ENCODE measurements around the gene AKT3. TPM values are rescaled to one million over a fixed set of nuclear protein-coding genes. Genes with fewer than 3 reads are reported as not detected.
A peak's percentile ranks its signal among the peaks of the same experiment; 100 is the strongest.
"Not testable (repeated sequence)": the region's sequence is repeated elsewhere in the genome, so short reads cannot be mapped to it uniquely, and the experiment has no call there.

The AKT3 gene
- total RNA-seq, 3 donors from 2014 or later (not counting 1 experiment from before 2014, with no cell fraction given) = 135 to 157 (median 136) TPM

- Histone ChIP-seq H3K27me3 (ENCODE audit: control insufficient read depth, insufficient read depth, low read length) (no peaks in the 10 kb centered on the region), H3K9me3 (ENCODE audit: control insufficient read depth, insufficient read depth, low read length) (no peaks in the 10 kb centered on the region), H3K27ac (ENCODE audit: low read length) (no peak overlapping the region), H3K36me3 (ENCODE audit: control insufficient read depth, insufficient read depth, low read length) (no peaks in the 10 kb centered on the region), H3K4me3 (ENCODE audit: low read length) (no peak overlapping the region), H3K4me1 (ENCODE audit: control insufficient read depth, insufficient read depth, low read length) (peaks cover 3% of the 10 kb centered on the region)
- no peaks in the 10 kb centered on the region for H3K36me3 Mint-ChIP-seq
- H3K4me1 Mint-ChIP-seq = peaks cover 39 to 51% of the 10 kb centered on the region in 2 donors
- no peak overlapping the region for H3K27ac Mint-ChIP-seq
- no peaks in the 10 kb centered on the region for H3K9me3 Mint-ChIP-seq
- H3K4me3 Mint-ChIP-seq = no peak overlapping the region
- WGBS (ENCODE audit: insufficient coverage) = 100% methylated on average over 1 of the region's 2 CpGs
- DNase-seq = no peak
- H3K27me3 Mint-ChIP-seq (ENCODE audit: low read depth in 2 of 2) = no peaks in the 10 kb centered on the region
- TF ChIP-seq CTCF (IDR thresholded peaks at IDR 0.05) = no peak
- ATAC-seq = no peak
- intact Hi-C loops (cut with micrococcal nuclease) = no loop called here
Measured at GRCh38 chr1:243783714-243784113, 66.3 kb downstream of the AKT3 start.

- H3K36me3 ChIP-seq (ENCODE audit: control insufficient read depth, insufficient read depth, low read length); H3K9me3 Mint-ChIP-seq; H3K27ac ChIP-seq (ENCODE audit: low read length); H3K9me3 ChIP-seq (ENCODE audit: control insufficient read depth, insufficient read depth, low read length); H3K4me1 ChIP-seq (ENCODE audit: control insufficient read depth, insufficient read depth, low read length); H3K27ac Mint-ChIP-seq; DNase-seq; H3K4me3 Mint-ChIP-seq; H3K36me3 Mint-ChIP-seq; intact Hi-C loops (cut with micrococcal nuclease); H3K27me3 ChIP-seq (ENCODE audit: control insufficient read depth, insufficient read depth, low read length); ATAC-seq; H3K4me3 ChIP-seq (ENCODE audit: low read length); H3K27me3 Mint-ChIP-seq (ENCODE audit: low read depth in 2 of 2): not testable (repeated sequence)
- 100% methylated on average over 1 of the region's 4 CpGs for WGBS (ENCODE audit: insufficient coverage)
- H3K4me1 Mint-ChIP-seq = peaks cover 52 to 62% of the 10 kb centered on the region in 2 donors
Measured at GRCh38 chr1:243772361-243773050, 77.5 kb downstream of the AKT3 start.

GRCh38 chr1:243770860-243771259, 79.2 kb downstream of the AKT3 start:
- no peak for DNase-seq
- H3K4me1 Mint-ChIP-seq = peaks cover 51 to 57% of the 10 kb centered on the region in 2 donors
- H3K9me3 Mint-ChIP-seq = no peaks in the 10 kb centered on the region
- H3K27me3 Mint-ChIP-seq (ENCODE audit: low read depth in 2 of 2) = no peaks in the 10 kb centered on the region
- no peaks in the 10 kb centered on the region for H3K27me3 ChIP-seq (ENCODE audit: control insufficient read depth, insufficient read depth, low read length)
- intact Hi-C loops (cut with micrococcal nuclease) = no loop called here
- no peak overlapping the region for H3K4me3 Mint-ChIP-seq
- no peak overlapping the region for H3K27ac Mint-ChIP-seq
- H3K4me1 ChIP-seq (ENCODE audit: control insufficient read depth, insufficient read depth, low read length) = no peaks in the 10 kb centered on the region
- H3K9me3 ChIP-seq (ENCODE audit: control insufficient read depth, insufficient read depth, low read length) = no peaks in the 10 kb centered on the region
- no peak for ATAC-seq
- H3K36me3 Mint-ChIP-seq = peaks cover under 1% of the 10 kb centered on the region
- H3K4me3 ChIP-seq (ENCODE audit: low read length) = no peak overlapping the region
- TF ChIP-seq CTCF (IDR thresholded peaks at IDR 0.05) = no peak
- WGBS (ENCODE audit: insufficient coverage) = no CpG with 5 or more reads among the region's 1 CpG
- H3K36me3 ChIP-seq (ENCODE audit: control insufficient read depth, insufficient read depth, low read length) = no peaks in the 10 kb centered on the region
- H3K27ac ChIP-seq (ENCODE audit: low read length) = no peak overlapping the region

GRCh38 chr1:243765676-243766075, 84.4 kb downstream of the AKT3 start:
- Mint-ChIP-seq H3K27me3 (ENCODE audit: low read depth in 2 of 2) (no peaks in the 10 kb centered on the region), H3K27ac (peak overlapping the region in 1 of 2 donors; percentile 37), H3K4me1 (peaks cover 41 to 44% of the 10 kb centered on the region in 2 donors), H3K36me3 (no peaks in the 10 kb centered on the region), H3K9me3 (no peaks in the 10 kb centered on the region), H3K4me3 (no peak overlapping the region)
- no peaks in the 10 kb centered on the region for H3K4me1 ChIP-seq (ENCODE audit: control insufficient read depth, insufficient read depth, low read length)
- no peaks in the 10 kb centered on the region for H3K9me3 ChIP-seq (ENCODE audit: control insufficient read depth, insufficient read depth, low read length)
- TF ChIP-seq CTCF (IDR thresholded peaks at IDR 0.05) = no peak
- 79% methylated on average over 2 of the region's 2 CpGs for WGBS (ENCODE audit: insufficient coverage)
- no peak overlapping the region for H3K4me3 ChIP-seq (ENCODE audit: low read length)
- no peak overlapping the region for H3K27ac ChIP-seq (ENCODE audit: low read length)
- no peaks in the 10 kb centered on the region for H3K36me3 ChIP-seq (ENCODE audit: control insufficient read depth, insufficient read depth, low read length)
- intact Hi-C loops (cut with micrococcal nuclease) = no loop called here
- ATAC-seq (no peak), DNase-seq (no peak)
- no peaks in the 10 kb centered on the region for H3K27me3 ChIP-seq (ENCODE audit: control insufficient read depth, insufficient read depth, low read length)
